ENCODE results near the gene BAIAP2. TPM values are rescaled to one million over a fixed set of nuclear protein-coding genes. Genes with fewer than 3 reads are reported as not detected.
"Not testable (repeated sequence)": the region's sequence is repeated elsewhere in the genome, so short reads cannot be mapped to it uniquely, and the experiment has no call there.

The BAIAP2 gene
- polyA plus RNA-seq, 1 experiment: 9.6 TPM

GRCh38 chr17:81153340-81153803, 118.4 kb downstream of the BAIAP2 start:
- H3K27me3 ChIP-seq (ENCODE audit: control insufficient read depth, insufficient read depth, low read length): peaks cover 19% of the 10 kb centered on the region
- no peak for DNase-seq (ENCODE audit: low read depth, low spot score)
- no peak overlapping the region for H3K4me3 ChIP-seq (ENCODE audit: low read depth, low read length)
- H3K27ac ChIP-seq (ENCODE audit: low read depth, low read length): no peak overlapping the region
- TF ChIP-seq CTCF (IDR thresholded peaks at IDR 0.05; ENCODE audit: low read depth, low read length): no peak
- CTCF ChIA-PET: no interaction called here
- POLR2A ChIA-PET: no interaction called here
- H3K9me3 ChIP-seq (ENCODE audit: control insufficient read depth, insufficient read depth, low read length): no peaks in the 10 kb centered on the region; the same call in 1 of the 2 replicates

- H3K27ac ChIP-seq (ENCODE audit: low read depth, low read length); H3K9me3 ChIP-seq (ENCODE audit: control insufficient read depth, insufficient read depth, low read length); H3K4me3 ChIP-seq (ENCODE audit: low read depth, low read length); CTCF ChIA-PET; DNase-seq (ENCODE audit: low read depth, low spot score): not testable (repeated sequence)
- POLR2A ChIA-PET: interaction anchor here (0.6 kb wide), 1 partner anchor 19 kb away, joined by 4 read pairs; no protein-coding TSS in a partner anchor
- H3K27me3 ChIP-seq (ENCODE audit: control insufficient read depth, insufficient read depth, low read length): peaks cover 21% of the 10 kb centered on the region
Measured at GRCh38 chr17:81154016-81154415, 119.1 kb downstream of the BAIAP2 start.

DNA sequence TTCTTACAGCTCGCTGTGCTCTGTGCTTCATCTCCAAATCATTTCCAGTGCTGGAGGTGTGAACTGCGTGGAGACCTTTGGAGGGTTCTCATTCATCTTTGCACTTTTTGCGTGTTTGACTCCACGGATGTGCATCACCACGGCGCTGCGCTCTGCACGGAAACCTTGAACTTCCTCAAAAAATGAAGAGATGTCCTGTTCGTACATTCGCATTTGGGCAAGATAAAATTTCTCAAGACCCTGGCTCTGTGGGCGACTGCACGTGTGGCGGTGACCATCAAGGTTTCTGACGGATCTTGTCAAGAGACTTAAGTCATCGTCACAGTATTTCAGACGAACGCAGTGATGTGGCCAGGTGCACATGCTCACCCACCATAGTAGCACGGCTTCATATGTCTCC, 120.0 kb downstream of the BAIAP2 start:
- ChIA-PET CTCF (no interaction called here), POLR2A (no interaction called here)
- no peak for DNase-seq (ENCODE audit: low read depth, low spot score)
- Histone ChIP-seq H3K27ac (ENCODE audit: low read depth, low read length) (no peak overlapping the region), H3K9me3 (ENCODE audit: control insufficient read depth, insufficient read depth, low read length) (no peaks in the 10 kb centered on the region; the same call in 1 of the 2 replicates), H3K4me3 (ENCODE audit: low read depth, low read length) (no peak overlapping the region), H3K27me3 (ENCODE audit: control insufficient read depth, insufficient read depth, low read length) (peaks cover 13% of the 10 kb centered on the region)
- no peak for TF ChIP-seq CTCF (IDR thresholded peaks at IDR 0.05; ENCODE audit: low read depth, low read length)

- Histone ChIP-seq H3K4me3 (ENCODE audit: low read depth, low read length) (no peak overlapping the region), H3K27ac (ENCODE audit: low read depth, low read length) (no peak overlapping the region), H3K27me3 (ENCODE audit: control insufficient read depth, insufficient read depth, low read length) (peaks cover 13% of the 10 kb centered on the region), H3K9me3 (ENCODE audit: control insufficient read depth, insufficient read depth, low read length) (no peaks in the 10 kb centered on the region; the same call in 1 of the 2 replicates)
- TF ChIP-seq CTCF (IDR thresholded peaks at IDR 0.05; ENCODE audit: low read depth, low read length): no peak
- POLR2A ChIA-PET: no interaction called here
- DNase-seq (ENCODE audit: low read depth, low spot score): no peak
- CTCF ChIA-PET: interaction anchor here (1.6 kb wide), 1 partner anchor 14 kb away, joined by 3 read pairs; no protein-coding TSS in a partner anchor
Measured at GRCh38 chr17:81156866-81157805, 122.2 kb downstream of the BAIAP2 start.

DNA sequence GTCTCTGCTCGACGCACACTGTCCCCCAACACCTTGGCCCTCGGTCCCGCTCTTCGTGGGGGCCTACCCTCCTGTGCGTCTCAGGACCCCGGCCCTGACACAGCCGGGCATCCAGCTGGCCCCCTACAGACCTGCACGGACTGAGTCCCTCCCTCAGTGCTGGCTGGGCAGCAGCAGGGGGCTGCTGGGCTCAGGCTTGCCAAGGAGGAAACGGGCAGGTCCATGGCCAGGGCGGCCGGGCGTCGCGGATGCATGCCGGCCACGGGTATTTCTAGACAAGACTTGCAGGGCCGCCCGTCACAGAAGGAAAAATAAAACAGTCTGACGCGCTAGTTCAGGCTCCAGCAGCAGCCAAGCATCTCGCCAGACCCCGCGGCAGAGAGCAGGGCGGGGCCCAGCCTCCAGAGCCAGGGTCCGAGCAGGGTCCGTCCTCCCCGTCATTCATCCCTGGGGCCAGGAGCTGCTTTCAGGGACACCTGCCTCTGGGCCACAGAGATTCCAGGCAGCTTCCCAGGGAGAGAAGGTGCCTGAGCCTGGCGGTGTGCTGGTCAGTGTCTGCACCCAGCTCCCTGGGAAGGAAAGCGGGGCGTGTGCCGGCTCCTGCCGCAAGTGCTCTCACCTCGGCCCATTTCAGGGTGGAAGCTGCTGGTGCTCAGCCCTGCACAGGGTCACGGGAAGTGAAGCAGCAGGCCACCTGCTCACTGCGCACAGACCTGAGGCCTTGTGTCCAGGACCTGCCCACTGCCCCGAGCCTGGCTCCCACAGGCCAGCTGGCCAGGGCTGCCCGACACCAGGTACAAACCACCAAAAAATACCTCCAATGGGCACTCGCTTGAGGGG, 123.1 kb downstream of the BAIAP2 start:
- no peak for DNase-seq (ENCODE audit: low read depth, low spot score)
- POLR2A ChIA-PET: no interaction called here
- Histone ChIP-seq H3K27me3 (ENCODE audit: control insufficient read depth, insufficient read depth, low read length) (peaks cover 13% of the 10 kb centered on the region), H3K27ac (ENCODE audit: low read depth, low read length) (no peak overlapping the region), H3K9me3 (ENCODE audit: control insufficient read depth, insufficient read depth, low read length) (no peaks in the 10 kb centered on the region; the same call in 1 of the 2 replicates), H3K4me3 (ENCODE audit: low read depth, low read length) (no peak overlapping the region)
- no peak for TF ChIP-seq CTCF (IDR thresholded peaks at IDR 0.05; ENCODE audit: low read depth, low read length)
- CTCF ChIA-PET: interaction anchor here (1.6 kb wide), 1 partner anchor 15 kb away, joined by 3 read pairs; no protein-coding TSS in a partner anchor

Measured in AG04450 (cell line).